ENCODE data around the gene NOL12. TPM values are rescaled to one million over a fixed set of nuclear protein-coding genes. Genes with fewer than 3 reads are reported as not detected.
A peak's percentile ranks its signal among the peaks of the same experiment; 100 is the strongest.

Gene NOL12
- total RNA-seq, 1 experiment from 2014 or later, result 30.4 TPM

- peaks cover 5 to 27% (median 24%) of the 10 kb centered on the region in 3 experiments; a peak in 6 of 7 replicates for H3K36me3 Mint-ChIP-seq (ENCODE audit: insufficient read depth in 1 of 3, low read depth in 3 of 3)
- peak overlapping the region; percentile 82 to 89 for H3K4me3 Mint-ChIP-seq
- no peaks in the 10 kb centered on the region for H3K27me3 Mint-ChIP-seq (ENCODE audit: low read depth)
- Histone ChIP-seq H3K4ac (ENCODE audit: low read depth, low read length) (no peak overlapping the region), H4K91ac (ENCODE audit: insufficient read length, low read depth, low read length) (no peak overlapping the region), H3K14ac (ENCODE audit: insufficient read depth, low read length) (no peak overlapping the region), H3K56ac (ENCODE audit: insufficient read length, low read depth, low read length) (no peak overlapping the region), H2BK20ac (ENCODE audit: low read depth, low read length, poor library complexity, severe bottlenecking) (no peak overlapping the region), H3K9ac (ENCODE audit: extremely low read depth, insufficient read length, low read length) (no peak overlapping the region), H3K27me3 (ENCODE audit: insufficient read depth, low read length) (no peaks in the 10 kb centered on the region), H2AK5ac (ENCODE audit: insufficient read length, low read length) (no peak overlapping the region), H3K79me1 (ENCODE audit: insufficient read depth, low read depth, low read length, poor library complexity, severe bottlenecking) (peaks cover 8% of the 10 kb centered on the region), H3K79me2 (ENCODE audit: insufficient read depth, low read length) (peaks cover 22% of the 10 kb centered on the region; the same call in 1 of the 2 replicates), H2BK15ac (ENCODE audit: low read depth, low read length) (no peak overlapping the region), H2BK5ac (ENCODE audit: insufficient read length, low read length) (no peak overlapping the region), H3K9me3 (ENCODE audit: control insufficient read depth, low read depth, low read length) (no peaks in the 10 kb centered on the region), H4K5ac (ENCODE audit: insufficient read length, low read depth, low read length) (no peak overlapping the region), H3K18ac (ENCODE audit: insufficient read length, low read depth, low read length) (no peak overlapping the region), H2BK12ac (ENCODE audit: insufficient read length, low read depth, low read length) (no peak overlapping the region), H3K27ac (ENCODE audit: insufficient read length, low read depth, low read length) (peak overlapping the region; percentile 2), H2AFZ (ENCODE audit: low read length) (peak overlapping the region; percentile 89), H3K4me2 (ENCODE audit: insufficient read depth, insufficient read length, low read length) (peak overlapping the region; percentile 86), H3K23ac (ENCODE audit: insufficient read length, low read depth, low read length) (no peak overlapping the region), H4K8ac (replicated peaks; ENCODE audit: insufficient read length, low read depth, low read length) (no peak overlapping the region), H3T11ph (ENCODE audit: low read length) (no peak overlapping the region), H4K20me1 (ENCODE audit: control insufficient read depth, insufficient read depth, insufficient read length) (no peaks in the 10 kb centered on the region), H2BK120ac (ENCODE audit: low read depth, low read length, poor library complexity, severe bottlenecking) (no peak overlapping the region), H3K23me2 (ENCODE audit: insufficient read length, low read depth, low read length, poor library complexity, severe bottlenecking) (peaks cover 7% of the 10 kb centered on the region), H3K4me1 (ENCODE audit: insufficient read depth, low read length) (peaks cover 2% of the 10 kb centered on the region; the same call in 1 of the 2 replicates)
- H3K4me1 Mint-ChIP-seq, result peaks cover 22 to 23% of the 10 kb centered on the region in 2 experiments
- WGBS (ENCODE audit: extremely low coverage, insufficient read length, low lambda C conversion rate), result no CpG with 5 or more reads among the region's 6 CpGs
- DNase-seq, result no peak
- peak overlapping the region in 1 of 3 experiments; percentile 97; a peak in 4 of 7 replicates for H3K27ac Mint-ChIP-seq
- TF ChIP-seq, protein P1, sequence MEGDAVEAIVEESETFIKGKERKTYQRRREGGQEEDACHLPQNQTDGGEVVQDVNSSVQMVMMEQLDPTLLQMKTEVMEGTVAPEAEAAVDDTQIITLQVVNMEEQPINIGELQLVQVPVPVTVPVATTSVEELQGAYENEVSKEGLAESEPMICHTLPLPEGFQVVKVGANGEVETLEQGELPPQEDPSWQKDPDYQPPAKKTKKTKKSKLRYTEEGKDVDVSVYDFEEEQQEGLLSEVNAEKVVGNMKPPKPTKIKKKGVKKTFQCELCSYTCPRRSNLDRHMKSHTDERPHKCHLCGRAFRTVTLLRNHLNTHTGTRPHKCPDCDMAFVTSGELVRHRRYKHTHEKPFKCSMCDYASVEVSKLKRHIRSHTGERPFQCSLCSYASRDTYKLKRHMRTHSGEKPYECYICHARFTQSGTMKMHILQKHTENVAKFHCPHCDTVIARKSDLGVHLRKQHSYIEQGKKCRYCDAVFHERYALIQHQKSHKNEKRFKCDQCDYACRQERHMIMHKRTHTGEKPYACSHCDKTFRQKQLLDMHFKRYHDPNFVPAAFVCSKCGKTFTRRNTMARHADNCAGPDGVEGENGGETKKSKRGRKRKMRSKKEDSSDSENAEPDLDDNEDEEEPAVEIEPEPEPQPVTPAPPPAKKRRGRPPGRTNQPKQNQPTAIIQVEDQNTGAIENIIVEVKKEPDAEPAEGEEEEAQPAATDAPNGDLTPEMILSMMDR (conservative IDR thresholded peaks at IDR 0.05), result no peak
- H3K9me3 Mint-ChIP-seq, result no peaks in the 10 kb centered on the region; a peak in 1 of 5 replicates
Measured at GRCh38 chr22:37657590-37658132, 28.5 kb upstream of the NOL12 start.

Data from H9 (cell line).